ENCODE results near the gene CDX1.

The CDX1 gene

DNA sequence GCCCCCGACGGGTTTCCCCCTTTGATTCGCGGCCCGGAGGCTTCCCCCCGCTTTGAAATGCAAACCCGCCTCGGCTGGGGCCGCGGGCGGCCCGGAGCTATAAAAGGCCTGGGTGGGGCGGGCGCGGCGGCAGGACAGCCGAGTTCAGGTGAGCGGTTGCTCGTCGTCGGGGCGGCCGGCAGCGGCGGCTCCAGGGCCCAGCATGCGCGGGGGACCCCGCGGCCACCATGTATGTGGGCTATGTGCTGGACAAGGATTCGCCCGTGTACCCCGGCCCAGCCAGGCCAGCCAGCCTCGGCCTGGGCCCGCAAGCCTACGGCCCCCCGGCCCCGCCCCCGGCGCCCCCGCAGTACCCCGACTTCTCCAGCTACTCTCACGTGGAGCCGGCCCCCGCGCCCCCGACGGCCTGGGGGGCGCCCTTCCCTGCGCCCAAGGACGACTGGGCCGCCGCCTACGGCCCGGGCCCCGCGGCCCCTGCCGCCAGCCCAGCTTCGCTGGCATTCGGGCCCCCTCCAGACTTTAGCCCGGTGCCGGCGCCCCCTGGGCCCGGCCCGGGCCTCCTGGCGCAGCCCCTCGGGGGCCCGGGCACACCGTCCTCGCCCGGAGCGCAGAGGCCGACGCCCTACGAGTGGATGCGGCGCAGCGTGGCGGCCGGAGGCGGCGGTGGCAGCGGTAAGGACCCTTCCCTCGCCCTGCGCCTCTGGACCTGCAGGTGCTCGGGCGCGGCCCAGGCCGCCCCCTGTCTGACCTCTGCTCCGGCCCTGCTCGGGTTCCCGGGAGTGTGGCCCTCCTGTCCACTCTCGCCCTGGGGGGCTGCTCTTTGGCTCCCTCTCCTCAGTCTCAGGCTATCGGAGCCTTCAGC lies at the start of gene CDX1:
CDX1 (plus strand) TSS at position 129 of the 862 bp plus-strand sequence; CDS start at position 228, 99 bp downstream.
- no peak for FAIRE-seq

DNA sequence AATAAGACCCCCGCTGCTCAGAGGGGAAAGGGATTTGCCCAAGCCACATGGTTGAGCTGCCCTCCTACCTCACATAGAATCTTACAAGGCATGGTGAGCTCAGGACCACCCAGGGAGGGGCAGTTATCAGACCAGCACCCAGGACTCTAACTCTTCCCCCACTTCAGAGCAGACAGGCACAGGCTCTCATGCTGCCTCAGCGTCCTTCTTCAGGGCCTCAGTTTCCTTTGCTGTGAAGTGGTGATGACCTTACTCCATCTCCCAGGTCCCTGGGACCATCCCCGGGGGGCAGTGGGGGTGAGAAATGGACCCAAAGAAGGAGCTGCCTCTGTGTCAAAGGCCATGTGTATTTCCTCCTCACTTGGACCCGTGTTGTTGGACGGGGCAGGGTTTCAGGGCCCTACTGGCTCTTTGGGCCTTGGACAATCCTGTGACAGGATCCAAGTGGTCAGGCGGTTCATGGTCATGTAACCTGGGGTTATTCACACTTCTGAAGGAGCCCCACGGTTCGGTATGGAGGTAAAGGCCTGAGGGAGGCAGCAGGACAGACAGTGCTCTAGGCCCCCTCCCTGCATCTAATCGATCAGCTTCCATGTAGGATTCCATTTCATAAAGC lies 48.5 kb upstream of the CDX1 start:
- no peak for FAIRE-seq

DNA sequence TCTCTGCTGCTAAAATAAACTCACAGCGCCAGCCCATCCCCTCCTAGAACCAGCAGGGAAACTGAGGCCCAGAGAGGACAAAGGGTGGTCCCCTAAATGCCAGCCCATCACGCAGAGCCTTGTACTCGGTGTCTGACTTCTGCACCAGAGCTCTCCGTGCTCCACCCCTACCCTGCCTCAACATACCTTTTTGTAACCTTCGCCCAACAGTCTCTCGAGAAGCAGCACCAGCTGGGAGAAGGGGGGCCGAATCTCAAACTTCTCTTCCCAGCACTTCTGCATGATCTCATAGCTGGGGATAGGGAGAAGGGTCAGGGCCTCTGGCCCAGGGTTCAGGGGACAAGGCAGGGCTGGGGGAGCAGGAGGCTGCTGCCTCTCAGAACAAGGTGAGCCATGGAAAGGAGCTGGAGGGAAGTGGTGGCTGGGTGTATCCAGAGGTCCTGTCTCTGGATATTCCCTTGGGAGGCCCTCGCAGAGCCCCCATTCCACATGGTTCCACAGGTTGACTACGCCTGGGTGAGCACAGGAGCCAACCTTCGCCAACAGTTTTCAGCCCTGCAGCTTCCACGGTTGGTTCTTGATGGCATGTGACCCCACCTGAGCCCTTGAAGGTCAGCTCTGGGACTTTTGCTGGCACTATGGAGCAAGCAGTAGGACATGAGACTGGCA lies 47.9 kb upstream of the CDX1 start:
- no peak for FAIRE-seq

DNA sequence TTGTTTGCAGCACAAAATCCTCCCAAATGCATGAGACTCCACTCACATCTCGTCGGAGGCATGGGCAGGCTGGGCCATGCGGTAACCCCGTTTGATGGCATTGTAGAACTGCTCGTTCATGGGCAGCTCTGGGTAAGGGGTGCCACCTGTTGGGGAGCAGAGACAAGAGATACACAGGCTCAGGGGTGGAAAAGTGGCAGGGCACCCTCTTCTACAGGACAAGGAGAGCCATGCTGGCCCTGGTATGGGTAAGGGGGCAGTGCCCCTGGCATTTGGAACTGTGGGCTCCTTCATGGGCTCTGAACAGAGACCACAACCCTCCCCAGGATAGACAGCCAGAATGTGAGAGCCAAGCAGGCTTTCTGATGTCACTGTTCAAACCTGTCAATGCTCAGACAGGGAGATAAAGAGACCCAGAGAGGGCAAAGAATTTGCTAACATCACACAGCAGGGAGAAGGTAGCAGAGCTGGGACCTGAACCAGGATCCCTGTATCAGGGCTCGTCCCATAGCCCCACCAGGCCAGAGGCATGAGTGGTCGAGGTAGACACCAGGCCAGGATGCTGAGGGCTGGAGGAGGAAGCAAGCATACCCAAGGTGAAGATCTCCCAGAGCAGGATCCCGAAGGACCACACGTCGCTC lies 47.0 kb upstream of the CDX1 start:
- FAIRE-seq, result no peak

DNA sequence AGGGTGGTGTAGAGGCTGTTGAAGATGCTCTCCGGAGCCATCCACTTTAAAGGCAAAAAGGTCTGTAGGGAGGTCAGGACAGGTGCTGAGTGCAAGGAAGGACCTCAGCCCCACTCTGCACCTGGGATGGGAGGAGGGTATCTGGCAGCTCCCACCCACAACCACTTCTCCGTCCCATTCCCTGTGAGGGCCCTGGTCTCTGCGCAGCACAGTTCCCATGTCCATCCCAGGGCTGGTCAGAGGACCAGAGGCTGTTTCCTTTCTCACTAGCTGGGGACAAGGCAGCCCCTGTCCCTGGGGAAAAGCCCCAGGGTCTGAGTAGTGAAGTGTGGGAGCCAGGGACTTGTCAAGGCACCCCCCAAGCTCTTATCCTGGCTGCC lies 46.5 kb upstream of the CDX1 start:
- FAIRE-seq, result no peak

DNA sequence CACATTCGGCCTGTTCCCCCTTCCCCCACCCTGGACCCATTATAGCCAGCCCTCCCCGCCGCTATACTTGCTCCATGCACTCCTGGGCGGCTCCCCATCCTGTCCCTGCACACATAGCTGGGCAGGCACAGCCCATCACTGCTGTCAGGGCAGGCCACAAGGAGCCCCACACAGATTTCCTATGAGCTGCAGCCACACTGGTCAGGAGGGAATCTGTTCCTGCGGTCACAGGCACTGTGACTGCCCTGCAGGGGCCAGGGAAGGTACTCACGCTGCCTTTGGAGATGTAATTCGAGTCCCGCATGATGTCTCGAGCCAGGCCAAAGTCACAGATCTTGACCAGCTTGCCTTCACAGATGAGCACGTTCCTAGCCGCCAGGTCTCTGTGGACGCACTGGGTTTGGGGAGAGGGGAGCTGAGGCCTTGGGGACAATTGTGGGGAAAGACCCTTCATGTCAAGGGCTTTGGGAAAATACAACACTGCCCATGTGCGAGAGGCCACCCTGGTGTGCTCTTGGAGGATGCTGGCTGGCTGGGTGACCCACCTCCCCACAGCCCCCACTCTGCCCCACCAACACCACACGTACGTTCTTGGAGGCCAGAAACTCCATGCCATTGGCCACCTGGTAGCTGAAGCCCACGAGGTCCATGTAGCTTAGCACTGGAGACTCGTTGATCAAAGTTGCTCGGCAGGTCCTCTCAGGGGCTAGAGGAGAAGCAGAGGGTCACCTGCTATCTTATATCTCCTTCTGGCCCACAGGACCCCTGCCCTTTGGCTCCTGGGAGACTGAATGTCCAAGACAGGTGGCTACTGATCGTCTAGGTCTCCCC lies 45.7 kb upstream of the CDX1 start:
- no peak for FAIRE-seq

DNA sequence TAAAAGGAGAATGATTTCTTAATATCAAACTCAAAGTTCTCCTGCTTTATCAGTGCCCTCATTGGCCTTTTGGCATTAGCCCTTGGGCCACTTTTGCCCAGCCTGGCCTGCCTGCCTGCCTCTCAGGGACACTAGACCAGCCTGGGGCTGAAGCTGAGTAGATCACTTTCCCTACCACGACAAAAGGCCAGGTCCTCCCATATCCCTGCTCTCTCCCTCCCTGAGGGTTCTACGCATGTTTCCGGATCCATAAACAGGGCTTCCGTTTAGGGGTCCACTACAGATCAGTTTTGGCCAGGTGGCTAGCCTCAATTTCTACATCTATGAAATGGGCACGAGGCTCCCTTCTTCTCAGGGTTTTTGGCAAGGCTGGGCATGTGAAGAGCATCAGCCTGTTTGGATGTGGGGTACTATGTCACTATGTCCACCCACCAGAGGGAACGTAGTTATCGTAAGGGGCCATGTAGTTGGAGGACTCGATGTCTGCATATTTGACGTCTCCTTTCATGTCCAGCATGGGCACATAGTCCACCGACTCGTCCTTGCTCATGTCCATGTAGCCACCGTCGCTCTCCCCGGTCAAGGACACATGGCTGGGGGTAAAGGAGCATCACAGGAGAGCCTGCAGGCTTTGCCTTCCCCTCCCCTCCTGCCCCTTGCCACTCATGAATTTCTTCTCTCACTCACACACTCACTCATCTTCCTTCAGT lies 45.0 kb upstream of the CDX1 start:
- no peak for FAIRE-seq

DNA sequence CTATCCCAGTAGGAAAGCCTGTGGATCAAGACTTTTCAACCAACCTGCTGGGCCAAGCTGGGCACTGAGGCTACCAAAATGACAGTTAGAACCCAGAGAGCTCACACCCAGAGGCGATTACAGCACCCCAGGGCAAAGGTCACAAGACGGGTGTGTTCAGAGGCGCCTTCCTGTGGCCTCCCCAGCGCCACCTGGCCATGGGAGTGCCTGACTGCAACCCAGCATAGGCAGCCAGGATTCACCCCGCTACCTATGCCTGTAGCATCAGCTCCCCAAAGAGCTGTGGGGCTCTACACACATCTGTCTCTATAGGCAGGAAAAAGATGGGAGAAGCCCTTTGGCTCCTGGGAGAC lies 44.4 kb upstream of the CDX1 start:
- no peak for FAIRE-seq

DNA sequence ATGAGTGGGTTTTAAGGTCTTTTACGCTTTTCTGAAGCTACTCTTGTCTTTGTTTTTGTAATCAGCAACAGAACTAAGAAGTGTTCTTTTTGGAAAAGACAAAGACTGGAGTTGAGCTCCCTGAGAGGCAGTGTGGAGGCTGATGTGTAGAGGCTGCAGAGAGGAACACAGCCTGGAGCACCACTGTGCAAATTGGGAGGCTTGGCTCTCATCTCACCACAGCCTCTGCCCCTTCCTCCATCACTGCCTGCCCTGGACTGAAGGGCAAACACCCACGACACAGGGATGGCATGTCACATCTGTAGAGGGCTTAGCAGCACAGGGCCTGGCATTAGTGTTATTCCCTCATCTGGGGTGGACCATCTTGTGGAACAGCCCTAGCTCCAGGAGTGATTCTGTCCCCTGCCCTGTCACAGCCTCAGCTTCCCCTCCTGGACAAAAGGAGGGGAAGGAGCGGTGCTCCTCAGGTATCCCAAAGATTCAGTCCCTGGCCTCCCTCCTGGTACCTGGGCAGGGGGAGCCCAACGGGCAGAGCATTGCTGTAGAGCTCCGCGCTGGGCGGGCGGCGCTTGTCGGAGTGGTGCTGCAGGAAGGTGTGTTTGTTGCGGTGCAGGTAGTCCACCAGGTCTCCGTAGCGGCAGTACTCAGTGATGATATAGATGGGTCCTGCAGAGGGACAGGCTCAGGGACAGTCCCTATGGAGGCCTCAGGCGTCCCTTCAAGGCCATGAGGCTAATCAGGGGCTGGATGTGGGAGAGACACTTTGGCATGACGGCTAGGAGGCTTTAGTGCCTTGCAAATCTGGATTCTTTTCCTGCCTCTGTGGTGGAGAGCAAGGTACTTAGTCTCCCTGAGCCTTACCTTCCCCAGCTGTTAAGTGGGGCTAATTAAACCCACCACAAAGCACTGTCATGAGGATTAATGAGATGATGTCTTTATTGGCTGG lies 43.8 kb upstream of the CDX1 start:
- no peak for FAIRE-seq

DNA sequence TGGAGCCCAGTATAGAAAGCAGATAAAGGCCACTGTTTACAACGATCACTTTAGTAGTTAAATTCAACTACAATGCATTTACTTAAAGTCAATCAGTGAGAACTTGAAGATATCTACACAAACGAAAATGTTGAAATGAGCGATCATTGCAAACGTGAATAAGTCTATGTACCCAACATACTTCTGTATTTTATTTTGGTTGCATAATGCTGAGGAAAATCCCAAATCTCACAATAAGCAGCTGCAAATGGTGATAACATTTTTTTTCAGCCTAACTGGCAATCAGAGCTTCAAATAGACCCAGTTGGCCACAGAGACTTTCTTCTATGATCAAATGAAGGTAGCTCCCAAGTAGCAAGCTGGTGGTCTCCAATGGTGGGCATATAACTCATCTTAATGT lies 43.0 kb upstream of the CDX1 start:
- FAIRE-seq, result no peak

DNA sequence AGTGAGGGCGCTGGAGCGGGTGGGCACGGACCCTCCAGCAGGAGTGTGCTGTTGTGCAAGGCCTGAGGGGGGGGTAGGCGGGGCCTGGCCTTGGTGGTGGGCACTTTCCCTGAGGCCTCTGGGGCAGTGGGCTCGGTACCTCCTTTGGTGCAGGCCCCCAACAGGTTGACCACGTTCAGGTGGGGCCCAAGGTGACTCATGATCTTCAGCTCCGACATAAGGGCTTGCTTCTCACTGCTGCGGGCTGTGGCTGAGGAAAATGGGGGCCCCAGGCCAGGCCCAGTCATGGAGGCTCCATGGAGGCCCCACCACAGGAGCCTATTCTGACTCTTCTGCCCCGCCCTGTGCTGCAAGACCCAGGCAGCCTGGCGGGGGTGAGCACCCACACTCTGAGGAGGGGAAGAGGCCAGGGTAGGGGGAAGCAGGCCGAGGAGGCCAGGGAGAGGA lies 42.4 kb upstream of the CDX1 start:
- no peak for FAIRE-seq

DNA sequence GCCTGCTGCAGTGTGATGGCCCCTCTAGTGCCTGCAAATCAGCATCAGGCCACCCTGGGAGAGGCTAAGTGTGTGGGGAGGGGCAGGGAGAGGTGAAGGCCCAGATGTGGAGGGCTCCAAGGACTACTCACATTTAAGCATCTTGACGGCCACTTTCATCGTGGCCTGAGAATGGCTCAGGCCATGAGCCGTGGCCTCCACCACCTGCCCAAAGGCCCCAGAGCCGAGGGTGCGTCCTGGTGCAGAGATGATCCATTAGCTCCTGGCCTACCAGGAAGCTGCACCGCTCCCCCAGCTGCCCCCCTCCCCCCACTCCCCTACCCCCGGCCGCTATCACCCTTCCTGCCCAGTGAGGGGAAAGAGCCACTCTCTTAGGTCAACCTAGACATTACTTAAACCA lies 42.0 kb upstream of the CDX1 start:
- FAIRE-seq, result no peak

DNA sequence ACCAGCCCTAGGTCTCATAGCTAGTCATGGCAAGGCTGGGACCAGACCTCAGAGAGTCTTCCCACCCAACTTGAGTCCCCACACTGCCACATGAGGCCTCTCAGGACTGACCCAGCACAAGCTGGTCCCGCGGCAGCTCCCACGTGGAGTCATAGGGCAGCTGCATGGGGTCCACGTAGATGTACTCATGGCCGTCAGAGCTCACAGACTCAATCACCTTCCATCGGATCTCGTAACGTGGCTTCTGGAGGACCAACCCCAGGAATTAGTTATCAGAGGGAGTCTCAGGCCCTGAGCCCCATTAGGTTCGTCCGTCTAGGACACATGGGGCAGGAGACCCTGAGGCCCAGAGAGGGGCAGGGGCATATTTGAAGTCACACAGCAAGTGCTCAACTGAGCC lies 41.2 kb upstream of the CDX1 start:
- no peak for FAIRE-seq

DNA sequence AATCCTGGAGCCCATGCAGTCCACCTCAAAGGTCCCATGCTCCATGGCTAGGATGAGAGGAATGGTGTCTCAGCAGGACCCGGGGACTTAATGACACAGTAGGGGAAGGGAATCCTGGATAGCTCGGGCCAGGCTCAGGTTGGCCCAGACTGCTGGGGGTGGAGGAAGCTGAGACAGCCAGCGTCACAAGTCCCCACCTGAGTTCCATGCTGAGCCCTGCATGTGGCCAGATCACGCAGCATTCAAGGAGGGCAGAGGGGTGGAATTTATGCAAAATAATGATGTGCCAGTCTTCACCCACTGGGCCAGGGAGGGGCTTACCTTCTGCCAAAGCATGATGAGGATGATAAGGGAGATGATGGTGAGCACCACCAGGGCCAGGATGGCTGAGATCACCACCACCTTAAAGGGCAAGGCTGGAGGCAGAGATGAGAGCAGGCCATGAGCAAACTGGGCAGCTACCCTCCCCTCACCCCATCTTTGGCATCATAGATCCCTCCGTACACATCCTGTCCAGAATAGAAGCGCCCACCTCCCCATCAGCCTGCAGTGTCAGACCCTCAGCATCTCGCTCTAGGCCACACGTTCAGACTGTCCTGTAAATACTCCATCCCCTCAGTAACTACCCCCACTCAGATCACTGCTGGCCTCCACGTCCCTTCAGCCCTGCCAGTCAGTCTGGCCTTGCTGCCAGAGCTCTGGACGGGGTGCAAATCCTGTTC lies 40.2 kb upstream of the CDX1 start:
- FAIRE-seq, result no peak

DNA sequence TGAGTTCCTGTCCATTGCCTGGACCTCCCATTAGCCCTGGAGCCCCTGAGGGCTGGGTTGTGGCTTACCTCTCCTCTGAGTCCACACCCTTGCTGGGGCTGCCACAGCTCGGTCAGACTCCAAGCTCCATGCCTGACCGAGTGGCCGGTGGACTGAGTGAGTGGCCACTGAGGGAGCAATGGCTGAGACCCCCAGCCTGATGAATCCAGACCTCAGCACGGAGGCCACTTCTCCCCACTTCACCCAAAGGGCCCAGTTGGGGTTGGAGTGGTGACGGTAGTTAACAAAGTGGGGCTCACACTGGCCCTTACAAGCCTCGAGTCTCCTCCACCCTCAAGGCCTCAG lies 39.7 kb upstream of the CDX1 start:
- FAIRE-seq, result no peak

DNA sequence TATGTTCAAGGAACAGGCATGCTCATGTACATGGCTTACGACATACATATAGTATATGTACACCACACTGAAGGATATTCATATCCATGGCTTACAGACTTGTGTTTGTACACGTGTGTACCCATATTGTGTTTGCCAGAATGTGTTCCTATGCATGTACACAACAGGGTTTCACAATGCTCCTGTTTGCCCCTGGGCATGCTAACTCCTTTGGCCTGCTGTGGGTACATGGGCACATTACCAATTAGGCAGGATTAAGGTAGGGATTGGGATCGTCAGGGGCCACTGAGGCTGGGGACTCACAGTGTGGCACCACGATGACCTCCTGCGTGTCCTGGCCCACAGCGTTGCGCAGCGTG lies 37.1 kb upstream of the CDX1 start:
- no peak for FAIRE-seq

DNA sequence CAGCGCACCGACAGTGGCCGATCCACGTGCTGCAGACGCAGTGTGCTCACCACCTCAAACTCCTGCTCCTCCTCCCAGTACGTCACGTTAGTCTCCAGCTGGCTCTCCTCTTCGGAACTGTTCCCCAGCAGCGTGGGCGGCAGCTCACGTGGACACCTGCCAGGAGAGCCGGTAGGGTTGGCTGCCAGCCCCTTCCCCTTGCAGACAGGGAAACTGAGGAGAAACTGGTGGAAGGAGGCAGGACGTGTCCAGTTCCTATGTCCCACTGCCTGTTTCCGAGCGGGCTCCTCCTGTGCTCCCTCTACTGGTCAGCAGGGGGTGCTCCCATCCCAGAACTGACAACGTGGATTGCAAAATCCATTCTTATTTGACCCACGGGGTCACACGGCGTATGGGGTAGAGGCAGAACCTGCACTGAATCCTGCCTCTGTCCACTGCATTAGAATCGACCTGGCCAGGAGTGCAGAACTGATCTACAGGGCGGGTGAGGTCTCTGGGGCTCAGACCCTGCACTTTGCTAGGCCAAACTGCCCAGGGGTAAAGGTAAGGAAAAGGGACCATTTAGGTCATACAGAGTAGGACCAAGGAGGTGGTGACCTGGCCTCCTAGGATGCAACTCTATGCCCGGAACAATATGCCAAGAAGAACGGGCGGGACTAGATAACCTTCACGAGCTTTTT lies 36.6 kb upstream of the CDX1 start:
- FAIRE-seq, result no peak

DNA sequence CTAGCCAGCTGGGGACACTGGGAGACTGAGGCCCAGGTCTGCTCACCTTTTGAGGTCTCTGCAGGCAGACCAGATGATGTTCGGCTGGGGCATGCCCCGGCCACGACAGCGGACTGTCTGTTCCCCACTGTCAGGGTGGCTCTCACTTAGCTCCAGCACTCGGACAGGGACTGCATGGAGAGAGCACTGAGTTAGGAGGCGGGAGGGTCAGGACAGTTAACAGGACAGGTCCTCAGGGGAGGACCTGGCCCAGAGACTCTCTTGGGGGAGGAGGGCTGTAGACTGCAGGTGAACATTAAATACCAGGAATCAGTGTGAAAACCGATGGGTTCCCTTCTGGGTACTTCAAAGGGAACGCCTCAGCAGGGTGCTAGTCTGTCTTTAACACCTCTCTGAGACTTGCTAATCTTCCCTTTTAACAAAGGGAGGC lies 36.1 kb upstream of the CDX1 start:
- FAIRE-seq, result no peak

DNA sequence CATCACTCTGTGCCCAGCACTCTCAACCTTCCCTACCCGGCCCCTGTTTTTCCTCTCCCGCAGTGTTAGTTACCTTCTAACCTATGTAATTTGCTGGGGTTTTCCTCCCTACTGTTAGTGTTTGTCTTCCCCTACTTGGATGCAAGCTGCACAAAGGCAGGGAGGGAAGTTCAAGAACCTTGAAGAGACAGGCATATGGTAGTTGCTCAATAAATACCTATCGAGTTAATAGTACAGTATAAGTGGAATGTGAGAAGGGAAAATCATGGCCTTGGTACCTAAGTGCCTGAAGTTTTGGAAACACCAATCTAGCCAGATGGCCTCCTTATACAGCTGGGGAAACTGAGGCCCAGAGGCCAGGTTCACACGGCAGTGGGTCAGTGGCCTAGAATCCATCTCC lies 35.1 kb upstream of the CDX1 start:
- FAIRE-seq, result no peak

Measured in endometrium (tissue), 2 donors.